IMR-90 (cell line): ENCODE measurements around the gene PTPRN2. TPM values are rescaled to one million over a fixed set of nuclear protein-coding genes. Genes with fewer than 3 reads are reported as not detected.

Experiments
- ATAC-seq: fragments of 200-7000 bp; cut with Tn5 transposase; 2 replicates; pipeline ENCODE4 v1.9.1; 2020; ENCODE audit warnings: low read depth, mild to moderate bottlenecking, moderate library complexity
- BruUV-seq: library from RNA; stranded (reverse); fragments of 400-500 nt; replicated peaks from 2 replicates; lab custom pipeline; 2021; lab: Mats Ljungman, UMichigan
- CTCF ChIA-PET: fragments of 300-600 bp; formaldehyde crosslinking; extraction: SDS; loops from one replicate; lab custom pipeline; 2021; ENCODE audit warnings: antibody characterized with exemption; lab: Yijun Ruan, JAX
- POLR2A ChIA-PET: fragments of 300-600 bp; sonication (Branson Sonifier 250); formaldehyde crosslinking; loops from one replicate; lab custom pipeline; 2022; ENCODE audit warnings: antibody characterized with exemption; ENCODE audit not compliant: unreplicated experiment; lab: Charles Lee
- DNase-seq: peaks from one replicate; pipeline ENCODE4 v3.0.0; 2013
- H2AFZ ChIP-seq: replicated peaks from 2 replicates; pipeline ENCODE3; 2013; ENCODE audit warnings: low read length, mild to moderate bottlenecking; ENCODE audit not compliant: poor library complexity
- H2AK5ac ChIP-seq: 2 replicates; pipeline ENCODE4 v1.6.1; 2013; ENCODE audit warnings: low read depth, low read length, inconsistent platforms
- H2AK9ac ChIP-seq: replicated peaks from 2 replicates; pipeline ENCODE3; 2013; ENCODE audit warnings: mild to moderate bottlenecking, low read depth, low read length, moderate library complexity; ENCODE audit not compliant: poor library complexity
- H2BK120ac ChIP-seq: 2 replicates; pipeline ENCODE4 v1.6.1; 2013; ENCODE audit warnings: low read depth, low read length, inconsistent platforms
- H2BK15ac ChIP-seq: 3 replicates; pipeline ENCODE4 v1.6.1; 2013; ENCODE audit warnings: low read depth, low read length, inconsistent platforms
- H2BK20ac ChIP-seq: 2 replicates; pipeline ENCODE4 v1.6.1; 2013; ENCODE audit warnings: low read depth, mild to moderate bottlenecking, inconsistent platforms, low read length, moderate library complexity
- H2BK5ac ChIP-seq: 2 replicates; pipeline ENCODE4 v1.6.1; 2013; ENCODE audit warnings: mild to moderate bottlenecking, low read depth, low read length, inconsistent platforms; ENCODE audit not compliant: poor library complexity, severe bottlenecking
- H3K14ac ChIP-seq: replicated peaks from 2 replicates; pipeline ENCODE4 v1.6.1; 2013; ENCODE audit warnings: low read depth, low read length, inconsistent platforms
- H3K18ac ChIP-seq: 2 replicates; pipeline ENCODE4 v1.6.1; 2013; ENCODE audit warnings: low read depth, low read length, control low read depth
- H3K23ac ChIP-seq: 2 replicates; pipeline ENCODE4 v1.6.1; 2013; ENCODE audit warnings: low read depth, low read length, inconsistent platforms
- H3K27ac ChIP-seq: 2 replicates; pipeline ENCODE4 v1.5.1; 2013; ENCODE audit warnings: mild to moderate bottlenecking, control low read depth, low read length; ENCODE audit not compliant: insufficient read depth
- H3K27me3 ChIP-seq: 2 replicates; pipeline ENCODE4 v1.6.1; 2013; ENCODE audit warnings: low read length; ENCODE audit not compliant: control insufficient read depth, insufficient read depth
- H3K36me3 ChIP-seq: 2 replicates; pipeline ENCODE4 v1.6.1; 2013; ENCODE audit warnings: low read length, mixed read lengths; ENCODE audit not compliant: control insufficient read depth, insufficient read depth
- H3K4ac ChIP-seq: 2 replicates; pipeline ENCODE4 v1.6.1; 2013; ENCODE audit warnings: low read depth, low read length, inconsistent platforms
- H3K4me1 ChIP-seq: 2 replicates; pipeline ENCODE4 v1.6.1; 2013; ENCODE audit warnings: low read length, mixed read lengths; ENCODE audit not compliant: control insufficient read depth, insufficient read depth
- H3K4me2 ChIP-seq: 2 replicates; pipeline ENCODE4 v1.6.1; 2013; ENCODE audit warnings: low read depth, mild to moderate bottlenecking, control low read depth, low read length, moderate library complexity
- H3K4me3 ChIP-seq: 2 replicates; pipeline ENCODE4 v1.5.1; 2013; ENCODE audit warnings: low read depth, mild to moderate bottlenecking, control low read depth, low read length, moderate library complexity; ENCODE audit not compliant: insufficient read depth
- H3K56ac ChIP-seq: 2 replicates; pipeline ENCODE4 v1.6.1; 2013; ENCODE audit warnings: low read length, inconsistent platforms; ENCODE audit not compliant: insufficient read depth; ENCODE audit errors: extremely low read depth
- H3K79me1 ChIP-seq, 2 experiments: 2 replicates each; pipeline ENCODE4 v1.6.1; 2013; ENCODE audit warnings: low read length in 2 of 2, inconsistent platforms in 1 of 2, low read depth in 1 of 2
- H3K9ac ChIP-seq: 2 replicates; pipeline ENCODE4 v1.6.1; 2013; ENCODE audit warnings: low read depth, low read length, control low read depth
- H3K9me1 ChIP-seq: 2 replicates; pipeline ENCODE4 v1.6.1; 2013; ENCODE audit warnings: low read length, inconsistent platforms; ENCODE audit not compliant: insufficient read depth
- H3K9me3 ChIP-seq: 2 replicates; pipeline ENCODE4 v1.6.1; 2013; ENCODE audit warnings: low read length; ENCODE audit not compliant: control insufficient read depth, insufficient read depth
- H4K20me1 ChIP-seq: 2 replicates; pipeline ENCODE4 v1.6.1; 2013; ENCODE audit warnings: low read length, inconsistent platforms; ENCODE audit not compliant: insufficient read depth
- H4K5ac ChIP-seq: 2 replicates; pipeline ENCODE4 v1.6.1; 2013; ENCODE audit warnings: mild to moderate bottlenecking, low read depth, low read length, control low read depth
- H4K8ac ChIP-seq, 2 experiments: 2 replicates each; pipeline ENCODE4 v1.6.1; 2013; ENCODE audit warnings: low read depth in 2 of 2, low read length in 2 of 2, control low read depth in 1 of 2, inconsistent platforms in 1 of 2
- H4K91ac ChIP-seq: 2 replicates; pipeline ENCODE4 v1.6.1; 2013; ENCODE audit warnings: low read depth, low read length, inconsistent platforms; ENCODE audit not compliant: insufficient read depth
- BHLHE40 ChIP-seq: fragments of 150-350 bp; IDR thresholded peaks from 2 replicates; pipeline ENCODE4 v1.6.1; 2016; ENCODE audit warnings: mild to moderate bottlenecking, low read depth, low read length
- CEBPB ChIP-seq: IDR thresholded peaks from 2 replicates; pipeline ENCODE4 v1.6.1; 2012; ENCODE audit warnings: low read depth, low read length, improper control_type of control experiment
- CHD1 ChIP-seq: IDR thresholded peaks from 2 replicates; pipeline ENCODE4 v1.6.1; 2012; ENCODE audit warnings: low read depth, low read length, improper control_type of control experiment
- FOS ChIP-seq: fragments of 150-350 bp; IDR thresholded peaks from 2 replicates; pipeline ENCODE4 v1.6.1; 2016; ENCODE audit warnings: low read depth, low read length
- MAFK ChIP-seq: IDR thresholded peaks from 2 replicates; pipeline ENCODE4 v1.6.1; 2012; ENCODE audit warnings: low read depth, low read length, improper control_type of control experiment
- MAZ ChIP-seq: IDR thresholded peaks from 2 replicates; pipeline ENCODE4 v1.6.1; 2012; ENCODE audit warnings: low read depth, mild to moderate bottlenecking, low read length, improper control_type of control experiment, moderate library complexity, borderline replicate concordance
- MXI1 ChIP-seq: IDR thresholded peaks from 2 replicates; pipeline ENCODE4 v1.6.1; 2012; ENCODE audit warnings: low read depth, mild to moderate bottlenecking, low read length, moderate library complexity, borderline replicate concordance
- NFE2L2 ChIP-seq: fragments of 150-350 bp; IDR thresholded peaks from 2 replicates; pipeline ENCODE4 v1.6.1; 2016; ENCODE audit warnings: low read depth, mild to moderate bottlenecking, low read length
- POLR2A ChIP-seq: IDR thresholded peaks from 2 replicates; pipeline ENCODE4 v1.6.1; 2012; ENCODE audit warnings: mild to moderate bottlenecking, low read depth, low read length
- RAD21 ChIP-seq: IDR thresholded peaks from 2 replicates; pipeline ENCODE4 v1.6.1; 2012; ENCODE audit warnings: low read length, improper control_type of control experiment
- RCOR1 ChIP-seq: IDR thresholded peaks from 2 replicates; pipeline ENCODE4 v1.6.1; 2012; ENCODE audit warnings: mild to moderate bottlenecking, low read length, improper control_type of control experiment; ENCODE audit not compliant: insufficient replicate concordance
- RFX5 ChIP-seq: IDR thresholded peaks from 2 replicates; pipeline ENCODE4 v1.8.0; 2012; ENCODE audit warnings: low read depth, mild to moderate bottlenecking, low read length, moderate library complexity
- SMC3 ChIP-seq: fragments of 150-350 bp; IDR thresholded peaks from 2 replicates; pipeline ENCODE4 v1.6.1; 2016; ENCODE audit warnings: low read depth, mild to moderate bottlenecking, antibody characterized with exemption, low read length, moderate library complexity
- WGBS, 2 experiments: methylation state at CpG; one replicate each; pipeline versions ENCODE4 v1.1.5 to v1.1.7; 2013; ENCODE audit warnings: missing lambda C conversion rate in 2 of 2; ENCODE audit not compliant: insufficient read length in 1 of 2; ENCODE audit errors: extremely low coverage in 2 of 2; 5-methylcytosine and 5-hydroxymethylcytosine counted together
- dilution Hi-C: fragments of 300-500 bp; cut with HindIII; formaldehyde crosslinking; loops from one replicate; pipeline ENCODE4 v1.14.3; 2018; ENCODE audit warnings: low sequenced_read_pairs; ENCODE audit not compliant: unreplicated experiment
- in situ Hi-C: fragments of 300-500 bp; cut with MboI; formaldehyde crosslinking; loops from 3 replicates; pipeline ENCODE4 v1.14.3; 2019; ENCODE audit warnings: low sequenced_read_pairs, inconsistent platforms, mixed read lengths
- intact Hi-C: fragments of 100-400 bp; cut with micrococcal nuclease; formaldehyde crosslinking; loops from 2 replicates; pipeline ENCODE4 v1.10.0; 2022
- polyA plus RNA-seq, 3 experiments: library from polyadenylated mRNA; depleted of rRNA; stranded (reverse); fragments of >200 nt; gene quantifications; 2 replicates each; pipeline ENCODE4 v1.2.3, GENCODE V29; 2012; ENCODE audit warnings: low replicate concordance in 1 of 3
- total RNA-seq: library from RNA; depleted of rRNA; stranded (reverse); fragments of >200 nt; gene quantifications from 2 replicates; pipeline ENCODE4 v1.2.3, GENCODE V29; 2012
- TF ChIP-seq, protein P1 (sequence below): fragments of 150-350 bp; IDR thresholded peaks from 2 replicates; pipeline ENCODE4 v1.6.1; 2017; ENCODE audit warnings: mild to moderate bottlenecking, antibody characterized with exemption, low read length, low read depth
- TF ChIP-seq, protein P2 (sequence below): conservative IDR thresholded peaks from 2 replicates; pipeline ENCODE4 v1.5.1; 2012; ENCODE audit warnings: mild to moderate bottlenecking, low read depth, low read length, improper control_type of control experiment
- TF ChIP-seq, protein P3 (sequence below): fragments of 150-350 bp; IDR thresholded peaks from 2 replicates; pipeline ENCODE4 v1.6.1; 2016; ENCODE audit warnings: low read depth, mild to moderate bottlenecking, low read length, moderate library complexity, borderline replicate concordance

The PTPRN2 gene
- total and polyA plus RNA-seq, 2 of the 4 experiments (the other 2 are of a cell fraction): 0.03 TPM; not detected in 1

DNA sequence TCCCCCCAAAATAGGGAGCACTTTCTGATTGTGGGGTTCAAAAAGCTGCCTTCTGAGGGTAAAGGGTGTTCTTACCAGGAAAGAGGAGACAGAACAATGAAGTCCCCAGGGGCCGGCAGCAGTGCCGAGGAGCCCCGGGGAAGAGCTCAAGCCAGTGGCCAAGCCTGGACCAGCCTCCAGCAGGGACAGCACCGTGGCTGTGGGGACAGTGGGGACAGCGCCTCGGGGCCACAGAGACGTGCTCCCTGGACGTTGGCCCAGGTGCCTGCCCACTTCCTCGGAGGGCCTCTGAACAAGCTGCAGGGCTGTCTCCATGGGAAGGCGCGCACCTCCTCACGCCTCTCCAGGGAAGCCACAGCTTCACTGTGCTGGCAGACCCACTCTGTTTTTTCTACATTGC, 312.6 kb downstream of the PTPRN2 start:
- in situ Hi-C loops: no loop called here
- 40% methylated on average over 6 of the region's 12 CpGs; no CpG with 5 or more reads in 1 of the 2 experiments for WGBS, 2 experiments

More for the DNA sequence above, 312.6 kb downstream of the PTPRN2 start:
- Histone ChIP-seq H2BK15ac (no peak overlapping the region), H3K4me3 (no peak overlapping the region), H4K91ac (no peak overlapping the region), H3K36me3 (no peaks in the 10 kb centered on the region), H3K4me2 (no peak overlapping the region), H2AFZ (no peak overlapping the region), H2AK9ac (no peak overlapping the region), H3K18ac (no peak overlapping the region), H3K4me1 (no peaks in the 10 kb centered on the region), H3K9ac (no peak overlapping the region), H3K9me3 (peaks cover 58% of the 10 kb centered on the region), H3K4ac (no peak overlapping the region), H3K9me1 (no peaks in the 10 kb centered on the region), H2AK5ac (no peak overlapping the region), H3K14ac (no peak overlapping the region), H2BK20ac (no peak overlapping the region), H2BK120ac (no peak overlapping the region), H4K20me1 (no peaks in the 10 kb centered on the region), H3K27ac (no peak overlapping the region), H4K5ac (no peak overlapping the region), H2BK5ac (no peak overlapping the region), H3K79me1 (no peaks in the 10 kb centered on the region), H3K27me3 (no peaks in the 10 kb centered on the region), H4K8ac (no peak overlapping the region), H3K56ac (no peak overlapping the region), H3K23ac (no peak overlapping the region)
- no peak for ATAC-seq
- ChIA-PET POLR2A (no interaction called here), CTCF (interaction anchor here (0.5 kb wide), 1 partner anchor 726 kb away, joined by 3 read pairs; no protein-coding TSS in a partner anchor)
- no peak for DNase-seq
- intact Hi-C loops (no loop called here), dilution Hi-C loops (no loop called here)
- BruUV-seq: no TSS peak
- TF ChIP-seq MAZ: no peak
- no peak for TF ChIP-seq CEBPB
- TF ChIP-seq, protein P1, sequence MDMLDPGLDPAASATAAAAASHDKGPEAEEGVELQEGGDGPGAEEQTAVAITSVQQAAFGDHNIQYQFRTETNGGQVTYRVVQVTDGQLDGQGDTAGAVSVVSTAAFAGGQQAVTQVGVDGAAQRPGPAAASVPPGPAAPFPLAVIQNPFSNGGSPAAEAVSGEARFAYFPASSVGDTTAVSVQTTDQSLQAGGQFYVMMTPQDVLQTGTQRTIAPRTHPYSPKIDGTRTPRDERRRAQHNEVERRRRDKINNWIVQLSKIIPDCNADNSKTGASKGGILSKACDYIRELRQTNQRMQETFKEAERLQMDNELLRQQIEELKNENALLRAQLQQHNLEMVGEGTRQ: no peak
- TF ChIP-seq RAD21: no peak
- TF ChIP-seq MAFK: no peak
- TF ChIP-seq RFX5: no peak
- TF ChIP-seq, protein P2, sequence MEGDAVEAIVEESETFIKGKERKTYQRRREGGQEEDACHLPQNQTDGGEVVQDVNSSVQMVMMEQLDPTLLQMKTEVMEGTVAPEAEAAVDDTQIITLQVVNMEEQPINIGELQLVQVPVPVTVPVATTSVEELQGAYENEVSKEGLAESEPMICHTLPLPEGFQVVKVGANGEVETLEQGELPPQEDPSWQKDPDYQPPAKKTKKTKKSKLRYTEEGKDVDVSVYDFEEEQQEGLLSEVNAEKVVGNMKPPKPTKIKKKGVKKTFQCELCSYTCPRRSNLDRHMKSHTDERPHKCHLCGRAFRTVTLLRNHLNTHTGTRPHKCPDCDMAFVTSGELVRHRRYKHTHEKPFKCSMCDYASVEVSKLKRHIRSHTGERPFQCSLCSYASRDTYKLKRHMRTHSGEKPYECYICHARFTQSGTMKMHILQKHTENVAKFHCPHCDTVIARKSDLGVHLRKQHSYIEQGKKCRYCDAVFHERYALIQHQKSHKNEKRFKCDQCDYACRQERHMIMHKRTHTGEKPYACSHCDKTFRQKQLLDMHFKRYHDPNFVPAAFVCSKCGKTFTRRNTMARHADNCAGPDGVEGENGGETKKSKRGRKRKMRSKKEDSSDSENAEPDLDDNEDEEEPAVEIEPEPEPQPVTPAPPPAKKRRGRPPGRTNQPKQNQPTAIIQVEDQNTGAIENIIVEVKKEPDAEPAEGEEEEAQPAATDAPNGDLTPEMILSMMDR: no peak
- no peak for TF ChIP-seq BHLHE40
- no peak for TF ChIP-seq CHD1
- no peak for TF ChIP-seq NFE2L2
- TF ChIP-seq RCOR1: no peak
- no peak for TF ChIP-seq MXI1
- no peak for TF ChIP-seq FOS
- no peak for TF ChIP-seq POLR2A
- TF ChIP-seq, protein P3, sequence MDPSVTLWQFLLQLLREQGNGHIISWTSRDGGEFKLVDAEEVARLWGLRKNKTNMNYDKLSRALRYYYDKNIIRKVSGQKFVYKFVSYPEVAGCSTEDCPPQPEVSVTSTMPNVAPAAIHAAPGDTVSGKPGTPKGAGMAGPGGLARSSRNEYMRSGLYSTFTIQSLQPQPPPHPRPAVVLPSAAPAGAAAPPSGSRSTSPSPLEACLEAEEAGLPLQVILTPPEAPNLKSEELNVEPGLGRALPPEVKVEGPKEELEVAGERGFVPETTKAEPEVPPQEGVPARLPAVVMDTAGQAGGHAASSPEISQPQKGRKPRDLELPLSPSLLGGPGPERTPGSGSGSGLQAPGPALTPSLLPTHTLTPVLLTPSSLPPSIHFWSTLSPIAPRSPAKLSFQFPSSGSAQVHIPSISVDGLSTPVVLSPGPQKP: no peak
- no peak for TF ChIP-seq SMC3
